GM21786 (cell line): ENCODE measurements around the gene TRIM10.
"Not testable (repeated sequence)": the region's sequence is repeated elsewhere in the genome, so short reads cannot be mapped to it uniquely, and the experiment has no call there.

Source experiments
- ATAC-seq: cut with Tn5 transposase; IDR thresholded peaks from one replicate; pipeline ENCODE4 v1.9.1; 2021; ENCODE audit not compliant: unreplicated experiment

The TRIM10 gene

GRCh38 chr6:30154709-30155519 lies 6.1 kb downstream of the TRIM10 start:
- no peak for ATAC-seq

GRCh38 chr6:30154061-30154460 lies 7.0 kb downstream of the TRIM10 start:
- ATAC-seq: no peak

GRCh38 chr6:30152910-30153610 lies 8.0 kb downstream of the TRIM10 start:
- no peak for ATAC-seq

- no peak for ATAC-seq
Measured at GRCh38 chr6:30152016-30152673, 8.9 kb downstream of the TRIM10 start.

- ATAC-seq: no peak
Measured at GRCh38 chr6:30151580-30151979, 9.4 kb downstream of the TRIM10 start.

GRCh38 chr6:30150671-30151395 lies 10.2 kb downstream of the TRIM10 start:
- no peak for ATAC-seq

GRCh38 chr6:30149858-30150550 lies 11.0 kb downstream of the TRIM10 start:
- no peak for ATAC-seq

- no peak for ATAC-seq
Measured at GRCh38 chr6:30149234-30149633, 11.8 kb downstream of the TRIM10 start.

GRCh38 chr6:30147096-30147495 lies 13.9 kb downstream of the TRIM10 start:
- no peak for ATAC-seq

- ATAC-seq: no peak
Measured at GRCh38 chr6:30145818-30146217, 15.2 kb downstream of the TRIM10 start.

- no peak for ATAC-seq
Measured at GRCh38 chr6:30144811-30145210, 16.2 kb downstream of the TRIM10 start.

- ATAC-seq: no peak
Measured at GRCh38 chr6:30143780-30144179, 17.2 kb downstream of the TRIM10 start.

GRCh38 chr6:30142665-30143064 lies 18.3 kb downstream of the TRIM10 start:
- ATAC-seq: no peak

- not testable (repeated sequence) for ATAC-seq
Measured at GRCh38 chr6:30140240-30140639, 20.8 kb downstream of the TRIM10 start.

GRCh38 chr6:30136570-30137286 lies 24.3 kb downstream of the TRIM10 start:
- ATAC-seq: no peak

- no peak for ATAC-seq
Measured at GRCh38 chr6:30135757-30136156, 25.3 kb downstream of the TRIM10 start, which contains the start of gene TRIM40. Gene TRIM40 (plus strand): TSS chr6:30136140. CDS start chr6:30137037, 897 bp downstream.

- no peak for ATAC-seq
Measured at GRCh38 chr6:30135147-30135546, 25.9 kb downstream of the TRIM10 start.

GRCh38 chr6:30131947-30132497 lies 29.0 kb downstream of the TRIM10 start:
- ATAC-seq: no peak
